ENCODE results near the gene NPHP4. TPM values are rescaled to one million over a fixed set of nuclear protein-coding genes. Genes with fewer than 3 reads are reported as not detected.
"Not testable (repeated sequence)": the region's sequence is repeated elsewhere in the genome, so short reads cannot be mapped to it uniquely, and the experiment has no call there.

Gene NPHP4
- total RNA-seq, 1 donor: 2.7 TPM

DNA sequence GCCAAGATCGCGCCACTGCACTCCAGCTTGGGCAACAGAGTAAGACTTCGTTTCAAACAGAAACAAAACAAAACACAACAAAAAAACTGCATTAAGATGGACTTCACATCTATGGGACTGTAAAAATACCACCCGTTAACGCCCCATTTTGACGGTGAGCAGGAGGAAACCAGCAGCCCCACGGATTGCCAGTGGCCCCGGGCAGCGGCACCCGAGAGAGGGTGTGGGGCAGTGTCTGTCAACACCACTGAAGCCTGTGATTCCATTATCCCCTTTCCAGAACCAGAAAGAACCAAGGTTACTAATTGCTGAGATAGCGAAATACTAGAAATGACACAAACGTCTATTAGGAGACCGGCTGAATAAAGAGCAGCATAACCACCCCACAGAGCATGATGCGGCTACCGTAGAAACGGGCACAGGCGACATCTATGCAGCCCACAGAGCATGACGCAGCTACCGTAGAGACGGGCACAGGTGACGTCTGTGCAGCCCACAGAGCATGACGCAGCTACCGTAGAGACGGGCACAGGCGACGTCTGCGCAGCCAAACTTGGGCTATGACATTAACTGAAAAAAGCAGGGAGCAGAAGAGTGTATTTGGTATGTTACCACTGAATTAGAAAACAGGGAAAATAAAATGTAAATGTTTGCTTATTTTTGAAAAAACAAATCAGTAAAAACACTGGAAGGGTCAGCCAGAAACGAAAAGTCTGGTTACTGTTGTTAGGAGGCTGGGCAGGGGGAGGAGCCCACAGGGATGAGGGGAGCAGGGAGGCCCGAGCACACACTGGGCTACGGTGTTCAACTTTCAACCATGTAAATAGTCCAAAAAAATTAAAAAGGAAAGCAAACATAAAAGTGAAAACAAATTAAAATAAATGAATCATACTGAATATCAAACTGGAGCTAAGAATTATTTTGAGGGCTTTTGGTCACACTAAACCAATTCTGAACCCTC is 96.5 kb downstream of the NPHP4 start:
- Histone ChIP-seq H3K27me3 (ENCODE audit: insufficient read depth, low read length) (no peaks in the 10 kb centered on the region), H3K9me3 (ENCODE audit: low read depth, low read length) (no peaks in the 10 kb centered on the region), H3K4me1 (ENCODE audit: insufficient read depth, low read length) (no peaks in the 10 kb centered on the region), H3K4me3 (ENCODE audit: low read length) (no peak overlapping the region)

DNA sequence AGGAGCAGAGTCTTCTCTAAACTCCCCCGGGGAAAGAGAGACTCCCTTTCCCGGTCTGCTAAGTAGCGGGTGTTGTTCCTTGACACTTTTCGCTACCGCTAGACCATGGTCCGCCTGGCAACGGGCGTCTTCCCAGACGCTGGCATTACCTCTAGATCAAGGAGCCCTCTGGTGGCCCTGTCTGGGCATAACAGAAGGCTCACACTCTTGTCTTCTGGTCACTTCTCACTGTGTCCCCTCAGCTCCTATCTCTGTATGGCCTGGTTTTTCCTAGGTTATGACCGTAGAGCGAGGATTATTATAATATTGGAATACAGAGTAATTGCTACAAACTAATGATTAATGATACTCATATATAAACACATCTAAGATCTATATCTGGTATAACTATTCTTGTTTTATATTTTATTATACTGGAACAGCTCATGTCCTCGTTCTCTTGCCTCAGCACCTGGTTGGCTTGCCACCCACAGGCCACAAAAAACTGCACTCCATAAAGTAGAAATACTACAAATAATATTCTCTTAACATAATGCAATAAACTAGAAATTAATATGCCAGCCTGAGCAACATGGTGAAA is 98.4 kb downstream of the NPHP4 start:
- not testable (repeated sequence) for H3K27me3 ChIP-seq (ENCODE audit: insufficient read depth, low read length); H3K4me1 ChIP-seq (ENCODE audit: insufficient read depth, low read length); H3K9me3 ChIP-seq (ENCODE audit: low read depth, low read length); H3K4me3 ChIP-seq (ENCODE audit: low read length)

DNA sequence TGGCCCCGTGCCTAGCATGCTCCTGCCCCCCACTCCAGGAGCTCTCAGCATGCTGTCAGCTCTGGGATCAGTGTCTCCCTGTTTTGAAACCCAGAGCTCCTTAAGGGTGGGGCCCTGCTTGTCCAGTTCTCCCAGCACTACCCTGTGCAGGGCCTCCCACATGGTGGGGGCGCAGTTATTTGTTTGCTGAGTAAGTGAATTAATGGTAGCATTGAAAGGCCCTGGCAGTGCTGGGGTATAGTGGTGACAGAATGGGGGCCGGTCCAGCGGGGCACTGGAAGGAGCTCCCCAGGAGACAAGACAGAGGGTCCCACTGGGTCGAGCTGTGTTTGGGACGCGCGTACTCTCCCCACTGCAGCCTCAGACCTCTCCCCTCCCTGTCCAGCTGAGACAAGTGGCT is 99.9 kb downstream of the NPHP4 start:
- Histone ChIP-seq H3K9me3 (ENCODE audit: low read depth, low read length) (no peaks in the 10 kb centered on the region), H3K4me3 (ENCODE audit: low read length) (no peak overlapping the region), H3K4me1 (ENCODE audit: insufficient read depth, low read length) (no peaks in the 10 kb centered on the region), H3K27me3 (ENCODE audit: insufficient read depth, low read length) (no peaks in the 10 kb centered on the region)

DNA sequence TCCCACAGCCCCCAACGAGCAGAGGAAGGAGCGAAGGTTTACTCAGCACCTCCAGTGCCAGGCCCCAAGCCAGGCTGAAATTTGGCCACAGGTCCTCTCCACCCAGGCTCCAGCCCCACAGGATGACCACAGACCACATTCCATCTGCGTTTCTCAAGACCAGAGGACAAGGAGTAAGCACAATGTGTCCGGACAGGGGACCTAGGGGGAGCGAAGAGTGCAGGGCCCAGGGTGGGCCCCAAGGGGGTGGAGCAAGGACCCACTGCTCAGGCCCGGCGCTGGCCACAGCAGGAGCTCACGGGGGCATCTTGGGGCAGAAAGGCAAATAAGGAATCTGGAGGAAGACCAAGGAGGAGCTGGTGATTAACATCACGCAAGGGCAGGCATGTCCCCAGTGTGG is 100.5 kb downstream of the NPHP4 start:
- Histone ChIP-seq H3K9me3 (ENCODE audit: low read depth, low read length) (no peaks in the 10 kb centered on the region), H3K4me1 (ENCODE audit: insufficient read depth, low read length) (no peaks in the 10 kb centered on the region), H3K4me3 (ENCODE audit: low read length) (no peak overlapping the region), H3K27me3 (ENCODE audit: insufficient read depth, low read length) (no peaks in the 10 kb centered on the region)

DNA sequence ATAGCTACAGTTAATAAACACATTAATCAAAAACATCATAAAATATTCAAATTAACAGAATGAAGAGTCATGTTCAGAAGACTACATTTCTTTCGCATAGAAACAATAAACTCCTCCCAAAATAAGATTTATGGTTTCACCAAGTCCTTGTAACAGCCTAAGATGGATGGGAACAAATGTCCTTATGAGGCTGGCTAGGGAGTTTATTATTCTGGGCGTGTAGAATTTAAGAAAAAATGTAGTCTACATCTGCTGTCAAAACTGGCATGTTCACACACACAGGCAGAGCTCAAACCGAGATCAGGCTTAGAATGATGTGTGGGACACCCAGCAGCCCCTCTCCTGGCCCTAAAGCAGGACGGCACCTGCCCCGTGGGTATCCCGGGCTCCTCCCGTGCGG is 101.1 kb downstream of the NPHP4 start:
- Histone ChIP-seq H3K27me3 (ENCODE audit: insufficient read depth, low read length) (no peaks in the 10 kb centered on the region), H3K9me3 (ENCODE audit: low read depth, low read length) (no peaks in the 10 kb centered on the region), H3K4me3 (ENCODE audit: low read length) (no peak overlapping the region), H3K4me1 (ENCODE audit: insufficient read depth, low read length) (no peaks in the 10 kb centered on the region)

DNA sequence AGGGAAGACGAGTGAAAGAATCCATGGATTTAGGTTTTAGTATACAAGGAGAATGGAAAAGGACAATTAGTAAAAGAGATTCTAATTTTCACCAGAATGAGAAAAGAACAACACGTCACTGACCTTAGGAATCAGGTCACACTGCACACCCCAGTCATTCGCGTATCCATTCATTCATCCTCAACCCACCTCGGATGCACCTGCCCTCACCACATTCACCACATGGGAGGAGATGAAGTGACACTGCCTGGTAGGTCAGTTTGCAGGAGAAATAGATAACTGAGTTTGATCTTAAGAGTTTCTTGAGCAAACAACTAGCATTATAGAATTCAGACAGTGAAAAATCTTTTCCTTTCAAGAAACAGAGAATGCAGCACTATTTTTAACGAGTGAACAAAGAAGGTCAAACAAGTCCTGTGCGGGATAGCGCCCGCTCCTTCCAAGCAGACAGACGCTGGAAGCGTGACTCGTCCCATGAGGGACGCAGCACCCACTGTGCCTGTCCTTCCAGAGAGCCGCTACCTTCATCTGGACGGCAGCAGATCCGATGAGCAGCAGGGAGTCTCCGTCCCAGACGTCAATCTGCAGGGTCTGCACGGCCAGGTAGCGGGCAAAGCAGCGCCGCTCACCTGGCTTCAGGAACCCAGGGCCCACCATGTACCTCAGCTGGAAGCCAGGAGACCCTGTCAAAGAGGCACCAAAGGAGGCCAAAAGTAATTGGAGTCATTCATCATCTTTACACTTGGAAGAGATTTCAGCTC is 101.7 kb downstream of the NPHP4 start:
- Histone ChIP-seq H3K9me3 (ENCODE audit: low read depth, low read length) (no peaks in the 10 kb centered on the region), H3K27me3 (ENCODE audit: insufficient read depth, low read length) (no peaks in the 10 kb centered on the region), H3K4me1 (ENCODE audit: insufficient read depth, low read length) (no peaks in the 10 kb centered on the region), H3K4me3 (ENCODE audit: low read length) (no peak overlapping the region)

DNA sequence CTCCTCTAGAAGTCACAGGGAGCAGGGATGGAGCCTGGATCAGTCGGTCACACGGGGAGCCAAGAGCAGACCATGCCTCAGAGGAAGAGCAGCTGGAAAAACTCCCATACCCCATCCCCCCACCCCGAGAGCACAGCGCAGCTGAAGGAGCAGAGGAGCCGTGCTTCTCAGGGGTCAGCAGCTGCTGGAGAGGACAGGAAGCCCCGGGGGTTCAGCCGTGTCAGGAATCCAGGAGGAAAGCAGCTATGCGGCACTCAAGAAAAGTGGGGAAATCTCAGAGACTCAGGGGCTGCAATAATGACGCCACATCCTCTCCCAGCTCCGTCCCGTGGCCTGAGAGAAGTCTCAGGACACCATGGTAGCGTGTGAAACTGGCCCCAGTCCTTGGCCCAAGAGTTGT is 102.3 kb downstream of the NPHP4 start:
- no peaks in the 10 kb centered on the region for H3K4me1 ChIP-seq (ENCODE audit: insufficient read depth, low read length)
- no peaks in the 10 kb centered on the region for H3K27me3 ChIP-seq (ENCODE audit: insufficient read depth, low read length)
- no peak overlapping the region for H3K4me3 ChIP-seq (ENCODE audit: low read length)
- H3K9me3 ChIP-seq (ENCODE audit: low read depth, low read length): no peaks in the 10 kb centered on the region

DNA sequence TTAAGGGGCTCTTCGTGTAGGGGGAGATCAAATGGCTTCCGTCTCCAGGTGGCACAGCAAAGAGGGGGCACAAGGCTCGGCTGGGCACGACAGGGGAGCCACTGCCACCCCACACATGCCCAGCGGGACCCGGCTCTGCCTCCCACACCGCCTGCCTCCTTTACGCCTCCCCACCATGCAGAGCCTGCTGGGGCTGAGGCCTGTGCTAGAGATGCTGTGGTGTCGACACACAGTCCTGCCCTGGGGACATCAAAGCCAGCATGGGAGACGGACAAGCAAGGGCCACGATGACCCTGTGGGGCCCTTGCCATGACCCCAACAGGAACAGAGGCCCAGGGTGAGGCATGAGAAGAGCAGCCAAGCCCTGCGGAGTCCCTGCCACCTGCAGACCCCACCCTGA is 102.8 kb downstream of the NPHP4 start:
- H3K27me3 ChIP-seq (ENCODE audit: insufficient read depth, low read length): no peaks in the 10 kb centered on the region
- H3K4me3 ChIP-seq (ENCODE audit: low read length): no peak overlapping the region
- H3K9me3 ChIP-seq (ENCODE audit: low read depth, low read length): no peaks in the 10 kb centered on the region
- no peaks in the 10 kb centered on the region for H3K4me1 ChIP-seq (ENCODE audit: insufficient read depth, low read length)

DNA sequence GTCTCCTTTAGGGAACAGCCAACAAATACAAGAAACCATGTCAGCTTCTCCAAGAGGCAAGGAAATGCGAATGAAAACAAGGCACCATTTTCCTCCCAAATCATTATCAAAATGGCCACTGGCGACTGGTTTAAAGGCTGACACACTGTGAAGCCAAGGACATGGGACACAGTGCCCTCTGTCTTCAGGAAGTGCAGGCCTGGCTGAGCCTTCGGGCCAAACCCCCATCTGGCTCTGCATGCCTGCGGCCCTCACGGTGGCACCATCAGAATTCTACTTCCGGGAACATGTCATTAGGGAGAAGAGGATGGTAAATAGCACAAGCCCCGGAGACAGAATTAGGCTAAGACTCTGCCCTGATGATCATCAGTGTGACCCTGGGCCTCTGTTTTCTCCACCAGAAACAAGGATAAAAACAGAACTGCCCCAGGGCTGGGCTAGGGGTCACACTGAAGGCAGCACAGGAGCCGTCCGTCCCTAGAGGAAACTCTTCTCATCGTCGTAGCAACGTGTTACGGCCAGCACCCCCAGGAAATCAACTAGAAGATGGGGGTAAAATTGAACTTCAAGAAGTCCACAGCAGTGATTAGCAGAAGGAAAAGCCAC is 103.5 kb downstream of the NPHP4 start:
- H3K27me3 ChIP-seq (ENCODE audit: insufficient read depth, low read length): no peaks in the 10 kb centered on the region
- H3K4me1 ChIP-seq (ENCODE audit: insufficient read depth, low read length): no peaks in the 10 kb centered on the region
- no peaks in the 10 kb centered on the region for H3K9me3 ChIP-seq (ENCODE audit: low read depth, low read length)
- H3K4me3 ChIP-seq (ENCODE audit: low read length): no peak overlapping the region

DNA sequence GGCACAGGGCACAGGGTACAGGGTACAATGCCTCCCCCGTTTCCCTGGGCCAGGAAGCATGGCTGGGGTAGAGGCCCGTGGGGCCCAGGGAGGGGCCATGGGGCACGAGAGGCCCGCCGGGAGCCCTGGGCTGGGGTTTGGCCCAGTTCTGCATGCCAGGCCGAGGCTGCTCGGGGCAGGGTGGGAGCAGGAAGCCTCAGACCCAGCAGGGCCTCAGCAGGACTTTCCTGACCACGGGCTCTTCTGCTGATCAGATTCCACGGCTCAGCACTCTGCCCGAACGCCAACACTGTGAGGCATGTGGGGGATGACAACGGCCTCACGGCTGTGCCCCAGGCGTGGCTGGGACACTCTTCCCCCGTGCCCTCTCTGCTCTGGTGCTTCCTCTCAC is 104.3 kb downstream of the NPHP4 start:
- no peaks in the 10 kb centered on the region for H3K4me1 ChIP-seq (ENCODE audit: insufficient read depth, low read length)

DNA sequence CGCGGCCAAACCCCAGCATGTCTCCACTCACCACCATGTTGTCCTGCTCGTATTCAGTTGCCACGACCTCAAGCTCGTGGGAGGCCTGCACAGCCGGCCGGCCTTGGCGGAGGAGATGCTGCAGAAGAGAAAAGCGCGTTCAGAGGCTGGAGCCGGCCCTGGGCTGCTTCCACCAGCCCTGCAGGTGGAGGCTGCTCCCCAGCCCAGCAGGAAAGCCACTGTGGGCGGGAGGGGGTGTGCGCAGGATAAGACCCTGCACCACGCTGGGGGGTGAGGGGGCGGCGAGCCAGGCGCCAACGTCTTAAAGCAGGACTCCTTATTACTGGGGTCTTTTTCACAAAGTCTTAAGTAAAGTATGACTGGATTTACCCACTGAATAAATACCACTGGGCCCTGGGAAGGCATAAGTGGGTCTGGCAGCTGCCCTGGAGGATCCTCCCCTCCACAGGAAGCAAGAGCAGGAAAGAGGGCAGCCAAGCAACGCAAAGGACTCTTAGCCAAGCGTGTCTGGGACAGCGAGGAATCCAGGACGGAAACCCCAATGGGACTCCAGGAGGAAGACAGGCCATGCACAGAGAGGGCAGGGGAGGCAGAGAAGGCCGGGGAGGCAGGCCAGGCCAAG is 104.8 kb downstream of the NPHP4 start:
- Histone ChIP-seq H3K27me3 (ENCODE audit: insufficient read depth, low read length) (no peaks in the 10 kb centered on the region), H3K4me1 (ENCODE audit: insufficient read depth, low read length) (no peaks in the 10 kb centered on the region), H3K9me3 (ENCODE audit: low read depth, low read length) (no peaks in the 10 kb centered on the region), H3K4me3 (ENCODE audit: low read length) (no peak overlapping the region)

More for the DNA sequence above, 104.3 kb downstream of the NPHP4 start:
- no peak overlapping the region for H3K4me3 ChIP-seq (ENCODE audit: low read length)
- no peaks in the 10 kb centered on the region for H3K9me3 ChIP-seq (ENCODE audit: low read depth, low read length)
- no peaks in the 10 kb centered on the region for H3K27me3 ChIP-seq (ENCODE audit: insufficient read depth, low read length)

DNA sequence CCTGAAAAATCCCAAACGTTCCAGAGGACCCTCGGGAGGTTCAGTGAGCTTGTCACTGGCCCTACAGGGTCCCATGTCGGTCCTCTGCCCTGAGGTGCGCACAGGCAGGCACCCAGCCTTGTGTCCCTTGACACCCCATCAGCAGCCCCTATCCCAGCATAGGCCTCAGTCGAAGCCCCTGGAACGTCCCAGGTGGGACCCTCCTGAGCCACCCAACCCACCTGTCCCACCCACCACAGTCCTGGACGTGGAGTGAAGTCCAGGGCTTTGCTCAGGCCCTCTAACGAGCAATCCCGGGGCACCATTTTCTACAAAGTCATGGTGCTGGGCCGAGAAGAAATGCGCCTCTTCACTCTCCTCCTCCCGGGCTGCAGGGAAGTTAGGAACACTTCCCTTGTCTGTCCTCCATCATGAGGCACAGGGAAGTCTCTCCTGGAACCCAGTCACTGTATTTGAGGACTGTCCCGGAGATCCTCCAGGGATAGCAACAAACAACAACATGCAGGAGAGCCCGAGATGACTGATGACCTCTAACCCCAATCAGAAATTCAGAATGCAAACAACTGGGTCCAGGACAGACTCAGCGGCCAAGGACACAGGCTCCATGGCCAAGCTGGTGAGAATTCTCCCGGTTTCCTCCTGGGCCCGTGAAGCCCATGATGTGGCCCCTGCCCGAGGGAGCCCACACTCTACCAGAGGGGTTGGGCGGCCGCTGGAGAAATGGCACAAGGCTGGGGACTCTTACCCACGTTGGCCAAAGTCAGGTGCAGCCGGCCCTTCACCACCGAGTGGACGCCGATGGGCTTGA is 105.5 kb downstream of the NPHP4 start:
- H3K9me3 ChIP-seq (ENCODE audit: low read depth, low read length): no peaks in the 10 kb centered on the region
- no peaks in the 10 kb centered on the region for H3K27me3 ChIP-seq (ENCODE audit: insufficient read depth, low read length)
- H3K4me1 ChIP-seq (ENCODE audit: insufficient read depth, low read length): no peaks in the 10 kb centered on the region
- no peak overlapping the region for H3K4me3 ChIP-seq (ENCODE audit: low read length)

DNA sequence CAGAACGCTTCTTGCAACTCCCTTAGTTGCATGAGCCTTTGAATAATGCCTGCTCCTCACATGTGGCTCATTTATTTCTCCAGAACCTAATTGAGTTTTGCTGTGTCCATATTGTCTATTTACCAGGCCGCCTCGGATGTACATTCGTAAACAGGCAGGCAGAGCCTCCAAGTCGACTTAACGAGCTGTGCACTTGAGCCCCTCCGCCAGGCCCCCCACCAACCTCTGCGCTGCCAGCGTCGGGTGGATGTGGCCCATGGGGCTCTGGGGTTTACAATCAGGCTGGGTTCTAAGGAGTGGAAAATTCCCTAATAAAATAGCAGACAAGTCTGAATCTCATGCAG is 106.1 kb downstream of the NPHP4 start:
- H3K4me3 ChIP-seq (ENCODE audit: low read length): no peak overlapping the region
- no peaks in the 10 kb centered on the region for H3K27me3 ChIP-seq (ENCODE audit: insufficient read depth, low read length)
- no peaks in the 10 kb centered on the region for H3K9me3 ChIP-seq (ENCODE audit: low read depth, low read length)
- H3K4me1 ChIP-seq (ENCODE audit: insufficient read depth, low read length): no peaks in the 10 kb centered on the region

DNA sequence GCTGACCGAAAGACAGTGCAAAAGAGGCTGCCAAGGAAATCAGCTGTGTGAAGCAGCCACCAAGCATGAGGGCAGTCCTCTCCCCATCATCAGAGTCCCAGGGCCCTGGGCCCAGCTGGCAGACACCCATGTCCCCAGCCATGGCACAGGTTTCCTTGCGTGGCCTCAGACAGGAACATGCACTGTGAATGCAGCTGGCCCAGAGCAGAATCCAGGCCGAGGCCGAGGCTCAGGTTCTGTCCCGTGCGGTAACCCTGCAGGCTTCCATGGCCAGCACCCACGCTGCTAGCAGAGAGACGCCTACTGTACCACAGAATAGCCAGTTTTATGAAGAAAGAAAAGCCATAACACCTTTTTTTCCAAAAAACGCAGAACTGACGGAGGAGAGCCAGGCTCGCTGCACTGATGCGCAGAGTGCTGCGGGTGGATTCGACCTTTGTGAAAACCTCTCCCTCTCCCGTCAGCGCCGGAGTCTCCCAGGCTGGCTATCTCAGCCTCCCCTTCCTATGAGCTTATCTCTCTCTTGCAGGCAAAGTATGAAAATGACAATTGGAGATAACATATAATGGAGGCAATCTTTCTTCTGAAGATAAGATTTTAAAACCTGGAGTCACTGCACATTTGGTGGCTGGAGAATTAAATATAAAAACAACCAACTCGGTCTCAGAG is 106.6 kb downstream of the NPHP4 start:
- H3K4me1 ChIP-seq (ENCODE audit: insufficient read depth, low read length): no peaks in the 10 kb centered on the region
- no peaks in the 10 kb centered on the region for H3K9me3 ChIP-seq (ENCODE audit: low read depth, low read length)
- no peak overlapping the region for H3K4me3 ChIP-seq (ENCODE audit: low read length)
- no peaks in the 10 kb centered on the region for H3K27me3 ChIP-seq (ENCODE audit: insufficient read depth, low read length)
